Urothelium cell line (cell line): Measurements from ENCODE around the gene SPATA13.

ENCODE experiments used
- DNase-seq: peaks from one replicate; pipeline ENCODE4 v3.0.0; 2011; ENCODE audit warnings: low spot score, mixed read lengths
- FAIRE-seq: peaks from 2 replicates; lab custom pipeline; 2011; peaks lifted over from hg19 to GRCh38; lab: Jason Lieb, UNC

Gene SPATA13

DNA sequence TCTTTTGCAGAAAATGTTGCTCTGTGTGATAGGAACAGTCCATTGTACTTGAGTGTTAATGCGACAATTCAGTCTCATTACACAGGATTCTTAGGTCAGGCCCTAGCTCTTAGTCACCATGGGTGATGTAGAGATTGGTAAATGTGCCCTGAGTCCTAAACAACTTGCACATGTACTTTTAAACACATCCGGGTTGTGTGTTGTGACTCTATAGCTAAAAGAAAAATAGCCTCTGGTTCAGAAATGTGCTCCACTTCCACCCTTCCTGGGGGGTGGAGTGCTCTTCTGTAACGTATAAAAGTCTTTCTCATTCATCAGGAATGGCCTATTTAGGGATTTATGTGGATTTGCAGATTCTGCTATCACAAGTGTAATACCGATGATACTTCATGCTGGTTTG lies 5.2 kb downstream of the SPATA13 start:
- no peak for DNase-seq
- FAIRE-seq, result no peak

DNA sequence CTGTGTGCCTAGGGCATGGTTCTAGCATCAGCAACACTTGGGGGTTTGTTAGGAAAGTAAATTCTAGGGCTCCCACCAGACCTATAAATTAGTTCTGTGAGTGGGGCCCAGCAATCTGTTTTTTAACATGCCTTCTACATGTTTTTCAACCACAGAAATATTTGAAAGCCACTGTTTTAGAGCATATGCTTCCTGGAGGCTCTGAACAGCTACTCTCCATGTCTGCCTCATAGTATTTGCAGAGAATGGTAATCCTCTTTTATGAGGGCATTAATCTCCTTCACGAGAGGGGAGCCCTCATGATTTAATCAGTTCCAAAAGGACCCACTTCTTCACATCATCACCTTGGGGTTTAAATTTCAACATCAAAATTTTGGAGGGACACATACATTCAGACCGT lies 6.0 kb downstream of the SPATA13 start:
- FAIRE-seq (no peak), DNase-seq (no peak)

DNA sequence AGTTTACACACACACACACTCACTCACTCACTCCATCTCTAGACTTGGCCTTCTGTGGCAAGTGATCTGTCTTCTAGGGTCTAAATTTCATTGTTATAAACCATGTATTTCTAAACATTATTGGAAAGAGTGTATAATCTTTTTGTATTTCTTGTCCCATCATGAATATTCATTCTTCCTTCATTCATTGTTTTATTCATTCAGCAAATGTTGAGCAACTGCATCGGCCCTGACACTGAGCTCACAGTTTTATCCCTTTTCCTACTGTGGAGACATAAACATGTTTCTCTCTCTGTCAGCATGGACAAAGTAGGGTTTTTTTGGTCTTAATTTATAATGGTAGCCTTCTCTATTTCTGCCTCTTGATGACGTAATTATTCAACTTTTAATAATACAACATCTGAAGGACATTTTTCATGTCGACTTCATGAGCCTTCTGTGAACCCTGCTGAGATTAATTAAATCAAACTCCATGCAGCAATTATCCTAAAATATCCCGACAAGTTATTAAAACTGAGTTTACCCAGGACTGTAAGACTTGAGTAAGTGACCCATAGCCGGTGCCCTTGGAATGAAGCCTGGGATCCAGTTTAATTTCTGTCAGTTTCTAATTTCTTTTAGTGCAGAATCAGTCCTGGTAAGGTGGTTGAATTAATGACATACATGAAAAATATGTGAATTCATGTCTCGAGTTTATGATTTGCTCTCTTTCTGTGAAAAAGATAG lies 7.3 kb downstream of the SPATA13 start:
- no peak for DNase-seq
- FAIRE-seq, result no peak

DNA sequence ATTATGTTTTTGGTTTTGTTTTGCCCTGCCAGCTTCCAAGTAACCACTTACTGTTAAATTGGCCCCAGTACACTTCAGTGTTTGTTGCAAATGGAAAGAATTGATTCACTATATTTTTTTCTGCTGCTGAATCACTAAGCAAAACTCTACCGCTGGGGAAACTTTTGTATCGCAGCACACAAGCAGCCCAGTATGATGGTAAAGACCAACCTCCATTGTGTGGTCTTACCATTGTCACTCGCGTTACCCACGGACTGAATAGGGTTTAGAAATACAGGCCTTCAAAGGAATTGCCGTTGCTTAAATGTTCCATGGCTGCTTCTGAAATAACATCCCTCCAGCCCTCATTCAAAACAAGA lies 7.9 kb downstream of the SPATA13 start:
- FAIRE-seq, result no peak
- DNase-seq, result no peak

DNA sequence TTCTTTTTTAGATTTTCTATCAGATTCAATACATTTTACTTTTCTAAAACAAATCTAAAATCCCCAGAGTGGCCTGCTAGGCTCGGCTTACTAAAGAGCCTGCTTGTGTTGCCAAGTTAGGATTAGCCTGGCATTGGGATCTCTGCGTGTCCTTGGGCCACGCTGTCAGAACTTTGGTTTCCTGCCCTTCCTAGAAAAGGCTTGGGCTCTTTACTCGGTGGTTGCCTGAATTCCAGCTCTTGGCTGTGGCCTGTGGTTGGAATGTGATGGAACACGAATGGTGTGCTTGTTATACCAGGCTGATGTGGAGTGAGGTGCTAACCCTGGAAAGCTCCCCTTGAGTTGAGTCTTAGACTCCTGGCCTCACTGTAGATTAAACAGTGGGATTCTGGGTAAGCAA lies 8.5 kb downstream of the SPATA13 start:
- DNase-seq (no peak), FAIRE-seq (no peak)

DNA sequence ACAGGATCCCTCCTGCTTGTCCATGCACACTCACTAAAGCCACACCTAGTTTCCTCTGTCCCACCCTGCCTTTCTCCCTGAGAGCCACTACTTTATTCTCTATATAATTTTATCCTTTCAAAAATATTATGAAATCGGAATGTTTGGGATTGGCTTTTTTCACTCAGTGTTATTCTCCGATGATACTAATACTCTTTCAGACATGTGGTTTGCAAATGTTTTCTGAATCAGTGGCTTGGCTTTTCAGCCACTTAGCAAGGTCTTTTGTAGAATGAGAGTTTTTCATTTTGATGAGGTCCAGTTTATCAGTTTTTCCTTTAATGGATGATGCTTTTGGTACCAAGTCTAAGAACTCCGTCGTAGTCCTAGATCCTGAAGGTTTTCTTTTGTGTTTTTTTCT lies 11.6 kb downstream of the SPATA13 start:
- no peak for DNase-seq
- no peak for FAIRE-seq

DNA sequence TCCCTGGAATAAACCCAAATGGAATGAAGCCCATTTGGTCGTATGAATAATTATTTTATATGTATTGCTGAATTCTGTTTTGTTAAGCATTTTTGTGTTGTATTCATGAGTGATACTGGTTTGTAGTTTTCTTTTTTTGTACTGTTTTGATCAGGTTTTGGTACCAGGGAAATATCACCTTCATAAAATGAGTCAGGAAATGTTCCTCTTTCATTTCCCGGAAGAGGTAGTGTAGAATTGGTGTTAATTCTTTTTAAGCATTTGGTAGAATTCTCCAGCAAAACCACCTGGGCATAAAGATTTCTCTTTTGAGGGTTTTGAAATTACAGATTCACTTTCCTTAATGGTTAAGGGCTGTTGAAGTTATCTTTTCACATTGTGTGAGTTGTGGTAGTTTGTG lies 13.3 kb downstream of the SPATA13 start:
- no peak for FAIRE-seq
- no peak for DNase-seq

DNA sequence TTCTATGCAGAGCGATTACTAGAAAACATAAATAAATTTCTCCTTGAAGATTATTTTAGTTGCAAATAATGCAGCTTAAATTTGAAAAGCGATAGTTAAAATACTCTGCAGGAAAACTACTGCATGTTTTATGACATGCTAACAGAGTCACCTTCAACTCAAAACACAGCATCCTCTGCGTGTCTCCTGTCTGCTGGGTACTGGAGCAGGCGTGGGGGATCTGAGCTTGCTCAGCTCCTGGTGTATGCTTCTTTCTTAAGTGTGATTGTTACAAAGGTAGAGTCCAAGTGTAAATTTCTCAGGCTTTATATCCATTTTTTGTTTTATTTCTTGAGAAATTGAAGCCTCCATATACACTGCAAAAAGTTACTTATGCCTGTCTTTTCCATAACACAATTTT lies 15.3 kb downstream of the SPATA13 start:
- DNase-seq (no peak), FAIRE-seq (no peak)

DNA sequence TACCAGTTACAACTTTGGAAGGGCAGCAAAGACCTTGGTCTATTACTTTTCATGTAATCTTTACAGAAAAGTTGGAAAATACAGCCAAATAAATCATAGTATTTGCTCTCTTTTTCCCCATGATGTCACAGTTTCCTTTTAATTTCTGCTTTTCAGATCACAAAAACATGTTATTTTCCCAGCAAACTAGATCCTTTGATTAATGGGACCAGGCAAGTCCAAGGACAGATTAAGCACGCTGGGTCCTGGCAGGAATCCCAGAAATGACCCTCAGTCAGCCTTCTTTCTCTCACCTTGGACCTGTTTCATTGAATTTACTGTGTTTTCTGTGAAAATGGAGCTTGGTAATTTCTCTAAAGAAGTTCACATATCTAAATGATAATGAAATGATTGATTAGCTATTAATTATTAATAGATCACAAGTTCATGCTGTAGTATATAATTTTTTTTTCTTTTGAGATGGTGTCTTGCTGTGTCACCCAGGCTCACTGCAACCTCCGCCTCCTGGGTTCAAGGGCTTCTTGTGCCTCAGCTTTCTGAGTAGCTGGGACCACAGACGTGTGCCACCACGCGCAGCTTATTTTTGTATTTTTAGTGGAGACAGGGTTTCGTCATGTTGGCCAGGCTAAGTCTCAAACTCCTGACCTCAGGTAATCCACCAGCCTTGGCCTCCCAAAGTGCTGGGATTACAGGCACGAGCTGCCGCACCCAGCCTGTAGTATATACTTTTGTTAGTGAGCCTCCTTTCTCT lies 16.0 kb downstream of the SPATA13 start:
- no peak for FAIRE-seq
- DNase-seq, result no peak

DNA sequence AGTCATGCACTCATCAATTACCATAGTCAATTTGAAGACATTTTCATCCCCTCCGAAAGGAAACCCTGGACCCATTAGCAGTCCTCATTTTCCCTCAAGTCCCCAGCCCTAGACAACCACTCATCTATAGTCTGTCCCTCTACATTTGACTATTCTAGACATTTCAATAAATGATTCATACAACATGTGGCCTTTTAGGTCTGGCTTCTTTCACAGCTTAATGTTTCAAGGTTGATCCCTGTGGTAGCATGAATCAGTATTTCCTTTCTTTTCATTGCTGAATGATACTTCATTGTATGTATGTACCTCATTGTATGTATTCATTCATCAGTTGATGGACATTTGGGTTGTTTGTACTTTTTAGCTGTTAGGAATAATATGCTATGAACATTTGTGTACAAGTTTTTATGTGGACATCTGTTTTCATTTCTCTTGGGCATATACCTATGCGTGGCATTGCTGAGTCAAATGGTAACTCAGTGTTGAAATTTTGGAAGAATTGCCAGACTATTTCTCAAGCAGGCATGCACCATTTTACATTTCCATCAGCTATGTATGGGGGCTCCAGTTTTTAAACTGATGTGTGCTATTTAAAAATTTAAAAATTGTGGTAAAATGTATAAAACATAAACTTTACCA lies 18.4 kb downstream of the SPATA13 start:
- FAIRE-seq (no peak), DNase-seq (no peak)

DNA sequence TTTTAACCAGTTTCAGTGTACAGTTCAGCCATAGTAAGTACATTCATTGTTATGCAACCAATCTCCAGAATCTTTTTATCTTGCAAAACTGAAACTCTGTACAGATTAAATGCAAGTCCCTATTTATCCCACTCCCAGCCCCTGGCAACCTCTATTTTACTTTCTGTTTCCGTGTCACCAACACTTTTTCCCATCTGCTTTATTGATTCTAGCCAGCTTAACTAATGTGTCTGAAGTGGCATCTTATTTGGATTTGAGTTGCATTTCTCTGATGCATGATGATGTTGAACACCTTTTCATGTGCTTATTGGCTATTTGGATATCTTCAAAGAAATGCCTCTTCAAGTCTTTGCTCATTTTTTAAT lies 18.9 kb downstream of the SPATA13 start:
- DNase-seq, result no peak
- FAIRE-seq, result no peak

DNA sequence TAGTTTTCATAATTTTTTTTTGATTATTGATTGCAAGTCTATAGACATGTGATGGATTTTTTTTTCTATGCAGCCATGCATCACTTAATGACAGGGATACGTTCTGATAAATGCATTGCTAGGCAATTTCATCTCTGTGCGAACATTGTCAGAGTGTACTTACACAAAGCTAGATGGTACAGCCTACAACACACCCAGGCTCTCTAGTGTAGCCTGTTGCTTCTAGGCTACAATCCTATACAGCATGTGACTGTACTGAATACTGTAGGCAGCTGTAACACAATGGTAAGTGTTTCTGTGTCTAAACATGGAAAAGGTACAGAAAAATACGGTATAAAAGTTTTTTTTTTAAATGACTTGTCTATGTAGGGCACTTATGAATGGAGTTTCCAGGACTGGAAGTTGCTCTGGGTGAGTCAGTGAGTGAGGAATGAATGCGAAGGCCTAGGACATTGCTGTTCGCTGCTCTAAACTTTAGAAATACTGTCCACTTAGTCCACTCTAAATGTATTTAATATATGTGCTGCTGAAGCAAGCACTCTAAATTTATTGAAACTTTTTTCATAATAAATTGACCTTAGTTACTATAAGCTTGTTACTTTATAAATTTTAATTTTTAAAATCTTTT lies 20.3 kb downstream of the SPATA13 start:
- FAIRE-seq (no peak), DNase-seq (no peak)

DNA sequence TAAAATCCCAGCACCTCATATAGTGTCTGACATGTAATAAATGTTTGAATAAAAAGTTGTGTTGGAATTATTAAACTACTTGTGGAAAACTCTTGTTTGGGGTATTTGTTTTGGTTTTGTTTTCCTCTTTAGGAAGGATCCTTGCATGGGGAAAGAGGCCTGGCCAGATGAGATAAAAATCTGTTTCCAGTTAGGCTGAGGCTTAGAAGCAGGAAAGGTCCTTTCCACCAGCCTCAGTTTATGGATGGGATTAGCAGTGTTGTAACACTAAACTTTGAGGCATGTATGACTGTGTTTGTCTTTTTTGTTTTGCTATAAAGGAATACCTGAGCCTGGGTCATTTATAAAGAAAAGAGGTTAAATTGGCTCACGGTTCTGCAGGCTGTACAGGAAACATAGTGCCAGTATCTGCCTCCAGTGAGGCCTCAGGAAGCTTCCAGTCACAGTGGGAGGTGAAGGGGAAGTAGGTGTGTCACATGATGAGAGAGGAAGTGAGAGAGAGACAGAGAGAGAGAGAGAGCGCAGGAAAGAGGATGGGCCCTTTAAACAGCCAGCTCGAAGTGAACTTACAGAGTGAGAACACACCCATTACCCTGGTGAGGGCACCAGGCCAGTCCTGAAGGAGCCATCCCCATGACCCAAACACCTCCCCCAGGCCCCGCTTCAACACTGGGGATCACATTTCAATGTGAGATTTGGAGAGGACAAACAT lies 21.6 kb downstream of the SPATA13 start:
- no peak for FAIRE-seq
- no peak for DNase-seq

DNA sequence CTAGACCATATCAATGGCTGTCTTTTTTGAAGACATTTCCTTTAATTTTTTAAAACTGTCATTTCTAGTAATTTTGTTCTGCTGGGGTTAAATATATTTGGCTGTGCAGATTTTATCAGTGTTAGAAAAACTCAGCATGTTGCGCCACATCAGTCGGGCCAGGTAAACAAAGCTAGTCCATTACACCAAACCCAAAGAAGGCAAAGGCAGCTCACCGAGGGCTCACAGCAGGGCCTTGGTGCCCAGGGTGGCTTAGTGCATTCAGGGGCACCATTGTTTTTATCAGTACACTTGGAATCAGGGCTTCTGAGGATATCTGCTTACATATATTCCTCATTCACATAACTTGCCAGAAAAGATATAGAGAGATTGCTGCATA lies 22.2 kb downstream of the SPATA13 start:
- DNase-seq (no peak), FAIRE-seq (no peak)

DNA sequence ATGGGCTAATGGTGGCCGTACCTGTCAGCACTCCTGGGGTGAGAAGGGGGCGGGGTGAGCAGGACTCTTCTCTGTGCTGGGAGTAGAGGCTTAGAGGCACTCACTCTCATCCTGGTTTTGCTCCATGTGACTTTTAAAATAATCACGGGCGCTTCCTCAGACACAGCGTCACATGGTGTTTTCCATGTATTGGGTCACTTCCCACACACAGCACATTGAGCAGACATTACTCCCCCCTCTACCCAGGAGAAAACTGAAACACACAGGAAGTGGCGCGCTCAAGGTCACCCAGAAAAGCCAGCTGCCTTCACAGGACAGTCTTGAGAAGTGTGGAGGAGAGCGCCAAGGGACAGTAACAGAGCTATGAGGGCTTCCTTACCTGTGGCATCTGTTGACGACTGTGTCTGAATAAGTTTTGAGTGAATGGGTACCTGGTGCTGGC lies 23.2 kb downstream of the SPATA13 start:
- FAIRE-seq (no peak), DNase-seq (no peak)

DNA sequence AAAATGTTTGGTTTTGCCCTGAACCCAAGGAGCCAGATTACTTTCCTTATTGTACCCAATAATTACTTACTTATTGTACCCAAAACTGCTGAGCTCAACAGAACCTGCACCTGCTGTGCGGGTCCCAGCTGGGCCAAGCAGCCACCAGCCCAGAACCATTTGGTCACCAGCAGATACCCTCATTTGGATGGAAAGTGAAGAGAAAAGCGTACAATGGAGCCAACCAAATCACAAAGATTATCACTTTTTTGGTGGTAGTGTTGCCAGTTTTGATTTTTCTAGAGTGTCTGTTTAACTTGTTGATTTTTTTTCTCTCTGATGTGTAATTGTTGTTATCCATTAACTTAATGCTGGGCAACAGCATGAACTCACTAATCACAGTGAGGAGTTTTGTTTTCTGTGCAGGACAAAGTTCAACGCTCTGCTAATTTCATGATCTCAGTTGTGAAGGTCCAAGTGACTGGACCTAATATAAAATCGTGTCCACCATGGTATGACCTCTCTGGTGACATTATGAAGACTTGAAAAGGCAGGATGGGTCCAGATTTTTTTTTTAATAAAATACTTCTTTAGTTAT lies 23.8 kb downstream of the SPATA13 start:
- no peak for FAIRE-seq
- DNase-seq, result no peak

DNA sequence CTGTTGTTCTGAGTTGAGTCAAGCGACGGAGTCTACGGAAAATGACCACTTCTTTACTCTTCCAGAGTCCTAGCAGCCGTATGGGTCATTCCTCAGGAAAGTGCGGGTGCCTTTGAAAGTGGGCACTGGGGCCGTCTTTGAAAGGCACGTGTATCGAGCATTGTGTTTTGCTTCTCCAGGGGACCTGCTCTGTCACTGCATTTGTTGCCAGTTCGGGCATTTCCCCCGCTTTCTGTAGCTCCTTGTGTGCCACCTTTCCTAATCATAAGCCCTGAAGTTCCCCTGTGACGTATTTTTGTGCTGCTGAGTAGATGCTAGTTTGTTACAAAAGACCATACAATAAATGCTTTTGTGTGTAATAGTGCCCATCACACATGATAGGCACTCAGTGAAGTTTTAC lies 24.4 kb downstream of the SPATA13 start:
- FAIRE-seq (no peak), DNase-seq (no peak)

DNA sequence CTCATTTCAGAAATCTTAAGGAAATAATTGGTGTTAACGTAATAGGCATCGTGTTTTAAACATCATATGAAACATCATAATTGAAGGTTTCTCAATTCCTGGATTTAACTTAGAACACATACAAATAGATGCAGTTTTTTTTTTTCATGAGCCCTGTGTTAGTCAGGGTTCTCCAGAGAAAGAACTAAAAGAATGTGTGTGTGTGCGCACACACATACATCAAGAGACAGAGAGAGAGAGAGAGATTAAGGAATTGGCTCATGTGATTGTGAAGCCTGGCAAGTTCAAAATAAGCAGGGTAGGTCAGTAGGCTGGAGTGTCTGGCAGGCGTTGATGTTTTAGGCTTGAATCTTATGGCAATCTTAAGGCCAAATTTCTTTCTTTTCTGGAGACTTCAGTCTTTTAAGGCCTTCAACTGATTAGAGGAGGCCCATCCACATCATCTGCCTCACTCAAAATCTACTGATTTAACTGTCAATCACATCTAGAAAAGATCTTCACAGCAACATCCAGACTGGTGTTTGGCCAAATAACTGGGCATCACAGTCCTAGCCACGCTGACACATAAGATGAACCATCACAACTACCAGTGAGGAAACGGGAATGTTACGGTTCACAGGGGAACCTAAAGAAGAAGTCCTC lies 25.2 kb downstream of the SPATA13 start:
- DNase-seq, result no peak
- no peak for FAIRE-seq

DNA sequence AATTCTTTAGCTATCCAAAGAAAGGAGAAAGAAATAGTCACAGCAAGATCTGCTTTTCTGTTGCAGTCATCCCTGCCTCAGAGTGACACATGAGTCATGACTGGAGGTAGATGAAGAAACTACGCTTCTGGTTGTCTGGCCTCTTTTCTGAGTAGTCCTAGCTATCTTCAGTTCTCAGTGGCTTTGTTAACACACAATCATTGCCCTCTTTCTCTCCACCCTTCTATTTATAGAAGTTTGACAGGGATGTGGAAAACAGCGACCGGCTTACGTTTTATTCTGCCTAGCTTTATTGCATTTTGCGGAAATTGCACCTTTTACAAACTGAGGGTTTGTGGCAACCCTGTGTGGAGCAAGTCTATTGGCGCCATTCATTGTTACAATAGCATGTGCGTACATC lies 26.7 kb downstream of the SPATA13 start:
- no peak for FAIRE-seq
- DNase-seq, result no peak

DNA sequence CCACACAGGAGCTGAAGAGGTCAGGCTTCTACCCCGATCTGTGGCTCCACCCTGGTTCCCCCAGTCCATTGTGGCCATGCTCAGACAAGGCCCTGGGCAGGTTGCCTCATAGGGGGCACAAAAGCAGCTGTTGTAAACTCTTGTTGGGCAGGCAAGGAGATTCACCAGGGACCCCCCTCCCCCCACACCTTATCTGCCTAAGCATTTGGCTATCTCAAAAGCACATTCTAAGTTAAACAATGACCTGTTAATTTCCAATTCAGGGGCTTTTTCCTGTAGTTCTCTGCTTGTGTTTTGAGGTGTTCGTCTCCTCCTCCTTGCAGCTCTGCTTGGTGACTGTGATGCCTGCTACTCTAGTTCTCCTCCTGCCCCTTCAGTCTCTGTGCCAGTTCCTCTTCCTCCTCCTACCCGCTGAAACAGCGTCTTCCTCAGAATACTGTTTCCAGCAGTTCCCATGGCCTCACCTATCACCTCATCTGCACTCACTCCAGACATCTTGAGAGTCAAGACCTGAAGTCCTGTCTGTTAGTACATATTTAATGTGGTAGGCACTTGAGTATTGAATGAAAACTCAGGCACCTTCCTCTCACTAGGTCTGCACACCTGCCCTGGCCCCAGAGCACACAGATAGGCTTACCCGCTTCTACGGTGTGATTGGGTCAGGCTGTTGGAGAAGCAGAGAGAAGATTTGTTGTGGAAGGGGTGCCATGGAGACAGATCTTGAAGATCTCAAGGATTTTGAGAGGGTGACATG lies 31.7 kb downstream of the SPATA13 start:
- DNase-seq (no peak), FAIRE-seq (no peak)
